Measurements from ENCODE around the gene RCSD1.
"Not testable (repeated sequence)": the region's sequence is repeated elsewhere in the genome, so short reads cannot be mapped to it uniquely, and the experiment has no call there.

DNA sequence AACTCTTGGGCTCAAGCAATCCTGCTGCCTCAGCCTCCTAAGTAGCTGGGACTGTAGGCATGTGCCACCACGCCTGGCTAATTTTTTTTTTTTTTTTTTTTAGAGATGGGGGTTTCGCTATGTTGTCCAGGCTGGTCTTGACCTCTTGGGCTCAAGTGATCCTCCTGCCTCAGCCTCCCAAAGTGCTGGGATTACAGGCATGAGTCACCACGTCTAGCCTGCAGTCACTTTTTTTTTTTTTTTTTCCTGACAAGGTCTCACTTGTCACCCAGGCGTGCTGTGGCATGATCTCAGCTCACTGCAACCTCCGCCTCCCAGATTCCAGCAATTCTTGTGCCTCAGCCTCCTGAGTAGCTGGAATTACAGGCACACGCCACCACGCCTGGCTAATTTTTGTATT lies 111.1 kb downstream of the RCSD1 start:
- TF ChIP-seq, protein P1, sequence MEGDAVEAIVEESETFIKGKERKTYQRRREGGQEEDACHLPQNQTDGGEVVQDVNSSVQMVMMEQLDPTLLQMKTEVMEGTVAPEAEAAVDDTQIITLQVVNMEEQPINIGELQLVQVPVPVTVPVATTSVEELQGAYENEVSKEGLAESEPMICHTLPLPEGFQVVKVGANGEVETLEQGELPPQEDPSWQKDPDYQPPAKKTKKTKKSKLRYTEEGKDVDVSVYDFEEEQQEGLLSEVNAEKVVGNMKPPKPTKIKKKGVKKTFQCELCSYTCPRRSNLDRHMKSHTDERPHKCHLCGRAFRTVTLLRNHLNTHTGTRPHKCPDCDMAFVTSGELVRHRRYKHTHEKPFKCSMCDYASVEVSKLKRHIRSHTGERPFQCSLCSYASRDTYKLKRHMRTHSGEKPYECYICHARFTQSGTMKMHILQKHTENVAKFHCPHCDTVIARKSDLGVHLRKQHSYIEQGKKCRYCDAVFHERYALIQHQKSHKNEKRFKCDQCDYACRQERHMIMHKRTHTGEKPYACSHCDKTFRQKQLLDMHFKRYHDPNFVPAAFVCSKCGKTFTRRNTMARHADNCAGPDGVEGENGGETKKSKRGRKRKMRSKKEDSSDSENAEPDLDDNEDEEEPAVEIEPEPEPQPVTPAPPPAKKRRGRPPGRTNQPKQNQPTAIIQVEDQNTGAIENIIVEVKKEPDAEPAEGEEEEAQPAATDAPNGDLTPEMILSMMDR (IDR thresholded peaks at IDR 0.05; ENCODE audit: extremely low read depth in 1 of 2, insufficient read depth in 1 of 2, low read depth in 1 of 2, low read length in 2 of 2) = not testable (repeated sequence)
- TF ChIP-seq, protein P2, sequence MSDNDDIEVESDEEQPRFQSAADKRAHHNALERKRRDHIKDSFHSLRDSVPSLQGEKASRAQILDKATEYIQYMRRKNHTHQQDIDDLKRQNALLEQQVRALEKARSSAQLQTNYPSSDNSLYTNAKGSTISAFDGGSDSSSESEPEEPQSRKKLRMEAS (IDR thresholded peaks at IDR 0.05; ENCODE audit: insufficient read depth, insufficient read length) = not testable (repeated sequence)
- TF ChIP-seq POLR2A (IDR thresholded peaks at IDR 0.05; ENCODE audit: low read depth, low read length); EZH2 (IDR thresholded peaks at IDR 0.05; ENCODE audit: borderline replicate concordance, low read depth, low read length, severe bottlenecking); POLR2AphosphoS5 (IDR thresholded peaks at IDR 0.05; ENCODE audit: insufficient read depth, low read depth, low read length); FOS (IDR thresholded peaks at IDR 0.05; ENCODE audit: borderline replicate concordance, insufficient read depth, low read length); GATA2 (IDR thresholded peaks at IDR 0.05; ENCODE audit: insufficient read depth, insufficient read length, low read depth, low read length): not testable (repeated sequence)
